Osteoblast (primary cell): ENCODE data around the gene ZSCAN16. TPM values are rescaled to one million over a fixed set of nuclear protein-coding genes. Genes with fewer than 3 reads are reported as not detected.
"Not testable (repeated sequence)": the region's sequence is repeated elsewhere in the genome, so short reads cannot be mapped to it uniquely, and the experiment has no call there.

Experiments used
- DNase-seq: peaks from one replicate; pipeline ENCODE4 v3.0.0; 2011; ENCODE audit warnings: low spot score, mixed read lengths; ENCODE audit not compliant: insufficient read length; ENCODE audit errors: missing footprints
- H2AFZ ChIP-seq: 2 replicates; pipeline ENCODE4 v1.6.0; 2011; ENCODE audit warnings: mild to moderate bottlenecking, low read length
- H3K27ac ChIP-seq: 2 replicates; pipeline ENCODE4 v1.5.1; 2011; ENCODE audit warnings: mild to moderate bottlenecking, low read depth, low read length, moderate library complexity
- H3K27me3 ChIP-seq: 2 replicates; pipeline ENCODE4 v1.6.0; 2012; ENCODE audit warnings: mild to moderate bottlenecking, control low read depth, inconsistent platforms, low read length, moderate library complexity; ENCODE audit not compliant: insufficient read depth
- H3K36me3 ChIP-seq: 2 replicates; pipeline ENCODE4 v1.5.1; 2011; ENCODE audit warnings: mild to moderate bottlenecking, low read length, control low read depth, moderate library complexity; ENCODE audit not compliant: insufficient read depth
- H3K4me1 ChIP-seq: 2 replicates; pipeline ENCODE4 v1.5.1; 2011; ENCODE audit warnings: mild to moderate bottlenecking, low read length, control low read depth, moderate library complexity; ENCODE audit not compliant: insufficient read depth
- H3K4me2 ChIP-seq: 2 replicates; pipeline ENCODE4 v1.6.0; 2011; ENCODE audit warnings: mild to moderate bottlenecking, low read length; ENCODE audit not compliant: insufficient read depth
- H3K4me3 ChIP-seq: fragments of 200-600 bp; sonication (generic); 3 replicates; pipeline ENCODE4 v1.5.1; 2012; ENCODE audit warnings: mild to moderate bottlenecking, low read length, inconsistent platforms; ENCODE audit not compliant: insufficient read depth
- H3K79me2 ChIP-seq: 2 replicates; pipeline ENCODE4 v1.6.0; 2012; ENCODE audit warnings: mild to moderate bottlenecking, low read length, control low read depth, inconsistent platforms; ENCODE audit not compliant: insufficient read depth
- H3K9me3 ChIP-seq: 2 replicates; pipeline ENCODE4 v1.5.1; 2011; ENCODE audit warnings: low read depth, low read length, control low read depth
- H4K20me1 ChIP-seq: 2 replicates; pipeline ENCODE4 v1.6.0; 2012; ENCODE audit warnings: mild to moderate bottlenecking, low read length, control low read depth; ENCODE audit not compliant: insufficient read depth
- CTCF ChIP-seq: IDR thresholded peaks from 2 replicates; pipeline ENCODE4 v1.5.1; 2011; ENCODE audit warnings: mild to moderate bottlenecking, low read depth, low read length, moderate library complexity; ENCODE audit errors: extremely low read depth
- total RNA-seq: library from RNA; depleted of rRNA; stranded (reverse); fragments of >200 nt; gene quantifications from 2 replicates; pipeline ENCODE4 v1.2.3, GENCODE V29; 2012

The ZSCAN16 gene
- total RNA-seq, result 3.3 and 4.1 TPM in 2 replicates

GRCh38 chr6:28124350-28124970 is at the start of gene ZSCAN16:
Gene ZSCAN16, plus strand, starts transcription at chr6:28124609. Its CDS starts 835 bp downstream, at chr6:28125444.
- Histone ChIP-seq H3K9me3 (no peaks in the 10 kb centered on the region), H3K4me2 (peak within 1 kb of the TSS; percentile 83), H3K27me3 (no peaks in the 10 kb centered on the region), H3K4me1 (peaks cover 4% of the 10 kb centered on the region), H3K27ac (peak within 1 kb of the TSS; percentile 50), H3K4me3 (peak within 1 kb of the TSS; percentile 84), H3K79me2 (peaks cover 55% of the 10 kb centered on the region), H4K20me1 (peaks cover 3% of the 10 kb centered on the region), H2AFZ (peak within 1 kb of the TSS; percentile 98), H3K36me3 (peaks cover 9% of the 10 kb centered on the region)
- peak; percentile 86 for DNase-seq
- TF ChIP-seq CTCF, result no peak

- no peaks in the 10 kb centered on the region for H3K27me3 ChIP-seq
- DNase-seq, result no peak
- TF ChIP-seq CTCF, result no peak
These were observed 46.4 kb upstream of the ZSCAN16 start for GRCh38 chr6:28078050-28078449.

GRCh38 chr6:28078836-28079235 is 45.6 kb upstream of the ZSCAN16 start:
- H3K27me3 ChIP-seq, result no peaks in the 10 kb centered on the region
- no peaks in the 10 kb centered on the region for H3K9me3 ChIP-seq
- no peak for DNase-seq
- peaks cover 8% of the 10 kb centered on the region for H3K4me1 ChIP-seq
- H3K79me2 ChIP-seq, result no peaks in the 10 kb centered on the region
- H3K4me2 ChIP-seq, result no peak overlapping the region
- TF ChIP-seq CTCF, result no peak
- no peak overlapping the region for H2AFZ ChIP-seq
- no peaks in the 10 kb centered on the region for H4K20me1 ChIP-seq
- H3K27ac ChIP-seq, result no peak overlapping the region
- no peaks in the 10 kb centered on the region for H3K36me3 ChIP-seq
- H3K4me3 ChIP-seq, result no peak overlapping the region

More at GRCh38 chr6:28078050-28078449, 46.4 kb upstream of the ZSCAN16 start:
- Histone ChIP-seq H3K4me2 (no peak overlapping the region), H3K4me3 (no peak overlapping the region), H2AFZ (no peak overlapping the region), H3K27ac (no peak overlapping the region), H4K20me1 (no peaks in the 10 kb centered on the region), H3K36me3 (no peaks in the 10 kb centered on the region), H3K79me2 (no peaks in the 10 kb centered on the region), H3K9me3 (no peaks in the 10 kb centered on the region), H3K4me1 (peaks cover 8% of the 10 kb centered on the region)

GRCh38 chr6:28080381-28080630 is 44.1 kb upstream of the ZSCAN16 start, which contains the start of gene ZNF165:
Gene ZNF165, plus strand, starts transcription at chr6:28080568. Its CDS starts 4,913 bp downstream, at chr6:28085481.
- not testable (repeated sequence) for H3K9me3 ChIP-seq, H3K27me3 ChIP-seq, H3K36me3 ChIP-seq, H3K4me1 ChIP-seq, H3K79me2 ChIP-seq, DNase-seq, H4K20me1 ChIP-seq
- H3K4me3 ChIP-seq, result peak within 1 kb of the TSS; percentile 92
- H3K27ac ChIP-seq, result peak within 1 kb of the TSS; percentile 100
- peak within 1 kb of the TSS; percentile 97 for H2AFZ ChIP-seq
- H3K4me2 ChIP-seq, result peak within 1 kb of the TSS; percentile 99
